HL-60 (cell line): ENCODE measurements around the gene UCP3.

Experiments
- DNase-seq, 2 experiments: peaks; one replicate each; pipeline ENCODE4 v3.0.0-alpha.2; 2010 to 2020; ENCODE audit warnings: low read depth in 1 of 2, low spot score in 1 of 2
- H3K27ac ChIP-seq: fragments of 250-450 bp; sonication (Bioruptor Pico); replicated peaks from 2 replicates; pipeline ENCODE4 v1.5.1; 2020; ENCODE audit warnings: mild to moderate bottlenecking, moderate library complexity
- H3K27me3 ChIP-seq: fragments of 250-450 bp; sonication (Bioruptor Pico); 2 replicates; pipeline ENCODE4 v1.5.1; 2021; ENCODE audit warnings: mild to moderate bottlenecking, moderate library complexity; ENCODE audit not compliant: insufficient read depth, poor library complexity, severe bottlenecking
- H3K4me3 ChIP-seq: replicated peaks from 2 replicates; pipeline ENCODE4 v1.5.1; 2011; ENCODE audit warnings: mild to moderate bottlenecking, control low read depth, low read length; ENCODE audit not compliant: insufficient read depth
- GABPA ChIP-seq: IDR thresholded peaks from 2 replicates; pipeline ENCODE4 v1.6.1; 2012; ENCODE audit warnings: low read depth
- POLR2AphosphoS5 ChIP-seq: IDR thresholded peaks from 2 replicates; pipeline ENCODE4 v1.6.1; 2012; ENCODE audit warnings: low read depth
- SPI1 ChIP-seq: IDR thresholded peaks from 2 replicates; pipeline ENCODE4 v1.6.1; 2012; ENCODE audit warnings: low read depth, mild to moderate bottlenecking, borderline replicate concordance
- TF ChIP-seq, protein P1 (sequence below): IDR thresholded peaks from 2 replicates; pipeline ENCODE4 v1.6.1; 2012; ENCODE audit warnings: low read depth; ENCODE audit not compliant: insufficient replicate concordance
- TF ChIP-seq, protein P2 (sequence below): IDR thresholded peaks from one replicate; pipeline ENCODE4 v1.5.1; 2011; ENCODE audit warnings: low read length, control low read depth, inconsistent platforms; ENCODE audit not compliant: insufficient read depth

UCP3 gene

DNA sequence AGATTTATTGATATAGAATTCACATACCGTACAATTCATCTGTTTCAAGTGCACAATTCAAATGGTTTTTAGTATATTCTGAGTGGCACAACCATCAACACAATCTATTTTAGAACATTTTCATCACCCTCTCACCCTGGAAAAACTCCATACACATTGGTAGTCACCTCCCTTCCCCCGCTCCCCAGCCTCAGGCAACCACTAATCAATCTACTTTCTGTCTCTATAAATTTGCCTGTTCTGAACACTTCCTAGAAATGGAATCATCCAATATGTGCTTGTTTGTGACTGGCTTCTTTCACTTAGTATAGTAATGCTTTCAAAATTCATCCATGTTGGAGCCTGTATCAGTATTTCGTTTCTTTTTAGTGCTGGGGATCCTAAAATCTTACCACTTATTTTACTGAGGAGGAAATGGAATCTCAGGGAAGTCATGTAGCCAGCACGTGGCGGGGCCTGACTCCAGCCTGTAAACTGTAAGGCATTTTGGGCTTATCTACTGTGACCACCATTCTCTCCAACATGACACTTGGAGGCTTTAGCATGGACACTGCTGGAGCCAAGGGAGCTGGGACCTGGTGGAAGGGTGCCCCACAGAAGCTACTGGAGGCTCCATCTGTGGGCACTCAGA is 905 bp upstream of the UCP3 start:
- DNase-seq = no peak
- no peak overlapping the region for H3K27ac ChIP-seq
- no peak overlapping the region for H3K4me3 ChIP-seq
- TF ChIP-seq, protein P1, sequence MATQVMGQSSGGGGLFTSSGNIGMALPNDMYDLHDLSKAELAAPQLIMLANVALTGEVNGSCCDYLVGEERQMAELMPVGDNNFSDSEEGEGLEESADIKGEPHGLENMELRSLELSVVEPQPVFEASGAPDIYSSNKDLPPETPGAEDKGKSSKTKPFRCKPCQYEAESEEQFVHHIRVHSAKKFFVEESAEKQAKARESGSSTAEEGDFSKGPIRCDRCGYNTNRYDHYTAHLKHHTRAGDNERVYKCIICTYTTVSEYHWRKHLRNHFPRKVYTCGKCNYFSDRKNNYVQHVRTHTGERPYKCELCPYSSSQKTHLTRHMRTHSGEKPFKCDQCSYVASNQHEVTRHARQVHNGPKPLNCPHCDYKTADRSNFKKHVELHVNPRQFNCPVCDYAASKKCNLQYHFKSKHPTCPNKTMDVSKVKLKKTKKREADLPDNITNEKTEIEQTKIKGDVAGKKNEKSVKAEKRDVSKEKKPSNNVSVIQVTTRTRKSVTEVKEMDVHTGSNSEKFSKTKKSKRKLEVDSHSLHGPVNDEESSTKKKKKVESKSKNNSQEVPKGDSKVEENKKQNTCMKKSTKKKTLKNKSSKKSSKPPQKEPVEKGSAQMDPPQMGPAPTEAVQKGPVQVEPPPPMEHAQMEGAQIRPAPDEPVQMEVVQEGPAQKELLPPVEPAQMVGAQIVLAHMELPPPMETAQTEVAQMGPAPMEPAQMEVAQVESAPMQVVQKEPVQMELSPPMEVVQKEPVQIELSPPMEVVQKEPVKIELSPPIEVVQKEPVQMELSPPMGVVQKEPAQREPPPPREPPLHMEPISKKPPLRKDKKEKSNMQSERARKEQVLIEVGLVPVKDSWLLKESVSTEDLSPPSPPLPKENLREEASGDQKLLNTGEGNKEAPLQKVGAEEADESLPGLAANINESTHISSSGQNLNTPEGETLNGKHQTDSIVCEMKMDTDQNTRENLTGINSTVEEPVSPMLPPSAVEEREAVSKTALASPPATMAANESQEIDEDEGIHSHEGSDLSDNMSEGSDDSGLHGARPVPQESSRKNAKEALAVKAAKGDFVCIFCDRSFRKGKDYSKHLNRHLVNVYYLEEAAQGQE = no peak
- TF ChIP-seq GABPA (no peak), POLR2AphosphoS5 (no peak), SPI1 (no peak)
- TF ChIP-seq, protein P2, sequence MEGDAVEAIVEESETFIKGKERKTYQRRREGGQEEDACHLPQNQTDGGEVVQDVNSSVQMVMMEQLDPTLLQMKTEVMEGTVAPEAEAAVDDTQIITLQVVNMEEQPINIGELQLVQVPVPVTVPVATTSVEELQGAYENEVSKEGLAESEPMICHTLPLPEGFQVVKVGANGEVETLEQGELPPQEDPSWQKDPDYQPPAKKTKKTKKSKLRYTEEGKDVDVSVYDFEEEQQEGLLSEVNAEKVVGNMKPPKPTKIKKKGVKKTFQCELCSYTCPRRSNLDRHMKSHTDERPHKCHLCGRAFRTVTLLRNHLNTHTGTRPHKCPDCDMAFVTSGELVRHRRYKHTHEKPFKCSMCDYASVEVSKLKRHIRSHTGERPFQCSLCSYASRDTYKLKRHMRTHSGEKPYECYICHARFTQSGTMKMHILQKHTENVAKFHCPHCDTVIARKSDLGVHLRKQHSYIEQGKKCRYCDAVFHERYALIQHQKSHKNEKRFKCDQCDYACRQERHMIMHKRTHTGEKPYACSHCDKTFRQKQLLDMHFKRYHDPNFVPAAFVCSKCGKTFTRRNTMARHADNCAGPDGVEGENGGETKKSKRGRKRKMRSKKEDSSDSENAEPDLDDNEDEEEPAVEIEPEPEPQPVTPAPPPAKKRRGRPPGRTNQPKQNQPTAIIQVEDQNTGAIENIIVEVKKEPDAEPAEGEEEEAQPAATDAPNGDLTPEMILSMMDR = no peak
- H3K27me3 ChIP-seq = no peaks in the 10 kb centered on the region

DNA sequence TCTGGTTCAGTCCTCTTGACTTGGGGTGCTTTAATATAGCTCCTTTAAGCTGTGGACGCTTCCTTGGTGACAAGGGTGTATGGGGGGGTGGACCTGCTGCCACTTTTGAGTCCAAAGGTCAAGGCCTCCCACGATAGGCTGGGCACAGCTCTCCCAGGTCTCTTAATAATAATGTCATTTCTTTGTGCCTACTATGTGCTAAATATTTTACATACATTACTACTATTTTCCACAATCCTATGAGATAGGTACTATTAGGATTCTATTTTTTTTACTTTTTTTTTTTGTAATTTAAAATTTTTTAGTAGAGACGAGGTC is 304 bp upstream of the UCP3 start:
- no peak for TF ChIP-seq GABPA
- TF ChIP-seq SPI1 = no peak
- TF ChIP-seq, protein P2 = no peak
- no peak for TF ChIP-seq POLR2AphosphoS5
- TF ChIP-seq, protein P1 = no peak
- no peak overlapping the region for H3K4me3 ChIP-seq
- no peak for DNase-seq
- H3K27ac ChIP-seq = no peak overlapping the region
- H3K27me3 ChIP-seq = no peaks in the 10 kb centered on the region

- no peaks in the 10 kb centered on the region for H3K27me3 ChIP-seq
- no peak overlapping the region for H3K4me3 ChIP-seq
- no peak for TF ChIP-seq SPI1
- TF ChIP-seq POLR2AphosphoS5 = no peak
- TF ChIP-seq, protein P2 = no peak
- TF ChIP-seq, protein P1 = no peak
- no peak for TF ChIP-seq GABPA
- no peak for DNase-seq
- H3K27ac ChIP-seq = no peak overlapping the region
Observed at GRCh38 chr11:74007691-74008372, 1.1 kb downstream of the UCP3 start.
